H1 (cell line): ENCODE data around the gene ZNF532. TPM values are rescaled to one million over a fixed set of nuclear protein-coding genes. Genes with fewer than 3 reads are reported as not detected.

Source experiments
- KDM1A ChIP-seq: fragments of 200-600, 300-600 bp; sonication (generic); IDR thresholded peaks from 2 replicates; pipeline ENCODE4 v1.7.1; 2016; ENCODE audit warnings: mild to moderate bottlenecking, low read length, borderline replicate concordance
- POLR2AphosphoS5 ChIP-seq: IDR thresholded peaks from 2 replicates; pipeline ENCODE4 v1.6.1; 2011; ENCODE audit warnings: low read depth, low read length
- ZNF274 ChIP-seq: IDR thresholded peaks from 2 replicates; pipeline ENCODE4 v1.7.0; 2012; ENCODE audit warnings: low read length, borderline replicate concordance; ENCODE audit errors: extremely low read depth
- polyA plus RNA-seq, 7 experiments: library from polyadenylated mRNA; depleted of rRNA in 3 of 7; stranded (reverse) in 5 of 7; unstranded in 2 of 7; fragments of >200 nt in 5 of 7; fragments of 200-250 nt in 2 of 7; gene quantifications; 1 replicate in 5 of 7; 2 replicates in 1 of 7; 4 replicates in 1 of 7; pipeline versions ENCODE4 v1.2.1 to v1.2.3, GENCODE V29; 2011 to 2013; ENCODE audit warnings: missing spikeins in 2 of 7, mixed read lengths in 2 of 7
- total RNA-seq: library from RNA; stranded (reverse); fragmentation: NEBNext Ultra II Directional; extraction: Animal tissue kit (Norgen Biotek cat#: 25700); gene quantifications from 2 replicates; pipeline ENCODE4 v1.2.1, GENCODE V29; 2021
- TF ChIP-seq, protein P1 (sequence below), 3 experiments: IDR thresholded peaks; 1 replicate in 2 of 3; 2 replicates in 1 of 3; pipeline versions ENCODE4 v1.5.1 to v1.6.1; 2011; ENCODE audit warnings: low read length in 3 of 3, mild to moderate bottlenecking in 3 of 3, inconsistent platforms in 2 of 3, low read depth in 1 of 3, moderate library complexity in 1 of 3; ENCODE audit not compliant: insufficient read depth in 1 of 3; ENCODE audit errors: control extremely low read depth in 1 of 3
- TF ChIP-seq, protein P2 (sequence below): IDR thresholded peaks from 2 replicates; pipeline ENCODE4 v1.6.1; 2011; ENCODE audit warnings: low read length, improper control_type of control experiment

Gene ZNF532
- total and polyA plus RNA-seq, 2 of the 8 experiments (the other 6 are each of a cell fraction or from before 2014, with no cell fraction given): 143 to 240 TPM

DNA sequence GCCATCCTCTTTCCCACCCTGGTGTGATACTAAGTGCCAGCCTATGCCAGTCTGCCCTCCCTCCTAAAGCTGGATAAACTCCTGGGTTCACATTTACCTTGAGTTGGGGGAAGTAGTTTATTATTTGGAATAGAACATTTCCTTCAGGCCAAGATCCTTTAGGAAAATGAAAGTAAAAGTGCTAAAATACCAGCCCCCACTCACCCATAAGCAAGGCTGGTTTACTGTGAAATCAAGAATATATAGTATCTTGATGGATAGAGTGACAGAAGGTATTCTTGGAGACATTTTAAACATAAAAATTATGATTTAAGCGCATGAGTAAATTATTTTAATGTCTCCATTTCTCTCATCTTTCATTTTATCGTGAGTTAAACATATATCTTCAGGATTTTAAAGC, 27.1 kb downstream of the ZNF532 start (continued):
- TF ChIP-seq, protein P1, sequence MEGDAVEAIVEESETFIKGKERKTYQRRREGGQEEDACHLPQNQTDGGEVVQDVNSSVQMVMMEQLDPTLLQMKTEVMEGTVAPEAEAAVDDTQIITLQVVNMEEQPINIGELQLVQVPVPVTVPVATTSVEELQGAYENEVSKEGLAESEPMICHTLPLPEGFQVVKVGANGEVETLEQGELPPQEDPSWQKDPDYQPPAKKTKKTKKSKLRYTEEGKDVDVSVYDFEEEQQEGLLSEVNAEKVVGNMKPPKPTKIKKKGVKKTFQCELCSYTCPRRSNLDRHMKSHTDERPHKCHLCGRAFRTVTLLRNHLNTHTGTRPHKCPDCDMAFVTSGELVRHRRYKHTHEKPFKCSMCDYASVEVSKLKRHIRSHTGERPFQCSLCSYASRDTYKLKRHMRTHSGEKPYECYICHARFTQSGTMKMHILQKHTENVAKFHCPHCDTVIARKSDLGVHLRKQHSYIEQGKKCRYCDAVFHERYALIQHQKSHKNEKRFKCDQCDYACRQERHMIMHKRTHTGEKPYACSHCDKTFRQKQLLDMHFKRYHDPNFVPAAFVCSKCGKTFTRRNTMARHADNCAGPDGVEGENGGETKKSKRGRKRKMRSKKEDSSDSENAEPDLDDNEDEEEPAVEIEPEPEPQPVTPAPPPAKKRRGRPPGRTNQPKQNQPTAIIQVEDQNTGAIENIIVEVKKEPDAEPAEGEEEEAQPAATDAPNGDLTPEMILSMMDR (IDR thresholded peaks at IDR 0.05; ENCODE audit: control extremely low read depth in 1 of 3, insufficient read depth in 1 of 3, low read depth in 1 of 3, low read length in 3 of 3): no peak
- no peak for TF ChIP-seq ZNF274
- TF ChIP-seq POLR2AphosphoS5: no peak
- TF ChIP-seq, protein P2, sequence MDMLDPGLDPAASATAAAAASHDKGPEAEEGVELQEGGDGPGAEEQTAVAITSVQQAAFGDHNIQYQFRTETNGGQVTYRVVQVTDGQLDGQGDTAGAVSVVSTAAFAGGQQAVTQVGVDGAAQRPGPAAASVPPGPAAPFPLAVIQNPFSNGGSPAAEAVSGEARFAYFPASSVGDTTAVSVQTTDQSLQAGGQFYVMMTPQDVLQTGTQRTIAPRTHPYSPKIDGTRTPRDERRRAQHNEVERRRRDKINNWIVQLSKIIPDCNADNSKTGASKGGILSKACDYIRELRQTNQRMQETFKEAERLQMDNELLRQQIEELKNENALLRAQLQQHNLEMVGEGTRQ: no peak
- TF ChIP-seq KDM1A: no peak
